GM21447 (cell line): ENCODE results near the gene NEURL2.
"Not testable (repeated sequence)": the region's sequence is repeated elsewhere in the genome, so short reads cannot be mapped to it uniquely, and the experiment has no call there.

Experiments
- ATAC-seq: cut with Tn5 transposase; IDR thresholded peaks from one replicate; pipeline ENCODE4 v1.9.1; 2021; ENCODE audit not compliant: unreplicated experiment

NEURL2 gene, protein sequence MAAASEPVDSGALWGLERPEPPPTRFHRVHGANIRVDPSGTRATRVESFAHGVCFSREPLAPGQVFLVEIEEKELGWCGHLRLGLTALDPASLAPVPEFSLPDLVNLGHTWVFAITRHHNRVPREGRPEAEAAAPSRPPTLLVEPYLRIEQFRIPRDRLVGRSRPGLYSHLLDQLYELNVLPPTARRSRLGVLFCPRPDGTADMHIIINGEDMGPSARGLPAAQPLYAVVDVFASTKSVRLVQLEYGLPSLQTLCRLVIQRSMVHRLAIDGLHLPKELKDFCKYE

DNA sequence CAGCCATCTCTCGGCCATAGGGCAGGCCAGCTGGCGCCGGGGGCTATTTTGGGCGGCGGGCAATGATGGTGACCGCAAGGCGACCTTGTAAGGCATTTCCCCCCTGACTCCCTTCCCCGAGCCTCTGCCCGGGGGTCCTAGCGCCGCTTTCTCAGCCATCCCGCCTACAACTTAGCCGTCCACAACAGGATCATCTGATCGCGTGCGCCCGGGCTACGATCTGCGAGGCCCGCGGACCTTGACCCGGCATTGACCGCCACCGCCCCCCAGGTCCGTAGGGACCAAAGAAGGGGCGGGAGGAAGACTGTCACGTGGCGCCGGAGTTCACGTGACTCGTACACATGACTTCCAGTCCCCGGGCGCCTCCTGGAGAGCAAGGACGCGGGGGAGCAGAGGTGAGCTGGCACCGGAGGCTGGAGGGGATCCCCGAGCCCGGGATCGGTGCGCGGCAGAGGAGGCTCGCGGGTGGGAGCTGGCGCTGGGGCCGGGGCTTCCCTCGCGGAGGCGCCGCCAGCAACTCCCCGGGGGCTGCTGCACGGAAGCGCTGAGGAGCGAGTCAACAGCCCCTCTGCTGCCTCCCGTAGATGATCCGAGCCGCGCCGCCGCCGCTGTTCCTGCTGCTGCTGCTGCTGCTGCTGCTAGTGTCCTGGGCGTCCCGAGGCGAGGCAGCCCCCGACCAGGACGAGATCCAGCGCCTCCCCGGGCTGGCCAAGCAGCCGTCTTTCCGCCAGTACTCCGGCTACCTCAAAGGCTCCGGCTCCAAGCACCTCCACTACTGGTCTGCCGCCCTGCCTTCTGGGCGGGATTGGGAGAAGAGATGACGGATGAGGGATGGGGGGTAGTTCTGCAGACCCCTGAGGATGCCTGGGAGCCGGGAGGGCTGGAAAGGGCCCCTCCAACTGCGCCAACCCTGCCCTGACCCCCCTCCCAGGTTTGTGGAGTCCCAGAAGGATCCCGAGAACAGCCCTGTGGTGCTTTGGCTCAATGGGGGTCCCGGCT lies at the start of gene NEURL2, which contains the start of gene CTSA:
Gene NEURL2, minus strand, starts transcription at position 224 of the 999 bp plus-strand sequence. Its CDS starts 217 bp downstream, at position 7.
Gene CTSA, plus strand, starts transcription at position 351 of the 999 bp plus-strand sequence. Its CDS starts 234 bp downstream, at position 585.
- peak; percentile 64 for ATAC-seq

DNA sequence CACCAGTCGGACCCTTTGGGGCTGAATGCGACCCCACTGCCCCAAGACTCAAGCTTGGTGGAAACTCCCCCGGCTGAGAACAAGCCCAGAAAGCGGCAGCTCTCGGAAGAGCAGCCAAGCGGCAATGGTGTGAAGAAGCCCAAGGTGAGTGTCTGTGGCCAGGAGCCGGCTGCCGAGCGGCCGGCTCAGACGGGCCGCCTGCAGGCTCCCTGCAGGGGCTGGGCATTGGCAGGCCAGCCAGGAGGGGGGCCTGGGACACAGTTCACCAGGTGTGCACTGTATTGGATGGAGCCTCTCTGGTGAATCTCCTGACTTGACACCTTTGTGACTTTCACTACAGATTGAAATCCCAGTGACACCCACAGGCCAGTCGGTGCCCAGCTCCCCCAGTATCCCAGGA lies 49.5 kb upstream of the NEURL2 start:
- no peak for ATAC-seq

DNA sequence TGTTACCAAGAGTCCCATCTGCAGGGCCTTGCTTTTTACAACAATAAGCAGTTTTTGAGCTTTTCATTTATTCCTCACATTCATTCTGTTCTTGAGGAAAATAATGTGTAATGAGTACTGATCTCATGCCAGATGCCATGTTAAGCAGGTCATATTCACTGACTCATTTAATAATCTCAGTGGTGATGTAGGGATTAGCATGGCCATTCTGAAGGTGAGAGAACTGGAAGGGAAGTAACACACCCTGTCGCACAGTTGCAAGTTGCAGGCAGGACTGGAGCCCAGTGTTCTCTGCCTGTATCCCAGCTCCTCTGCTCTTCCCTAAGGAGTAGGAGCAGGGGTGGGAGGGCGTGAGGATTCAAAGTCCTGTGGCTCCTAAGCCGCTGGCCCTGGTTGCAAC lies 49.0 kb upstream of the NEURL2 start:
- no peak for ATAC-seq

DNA sequence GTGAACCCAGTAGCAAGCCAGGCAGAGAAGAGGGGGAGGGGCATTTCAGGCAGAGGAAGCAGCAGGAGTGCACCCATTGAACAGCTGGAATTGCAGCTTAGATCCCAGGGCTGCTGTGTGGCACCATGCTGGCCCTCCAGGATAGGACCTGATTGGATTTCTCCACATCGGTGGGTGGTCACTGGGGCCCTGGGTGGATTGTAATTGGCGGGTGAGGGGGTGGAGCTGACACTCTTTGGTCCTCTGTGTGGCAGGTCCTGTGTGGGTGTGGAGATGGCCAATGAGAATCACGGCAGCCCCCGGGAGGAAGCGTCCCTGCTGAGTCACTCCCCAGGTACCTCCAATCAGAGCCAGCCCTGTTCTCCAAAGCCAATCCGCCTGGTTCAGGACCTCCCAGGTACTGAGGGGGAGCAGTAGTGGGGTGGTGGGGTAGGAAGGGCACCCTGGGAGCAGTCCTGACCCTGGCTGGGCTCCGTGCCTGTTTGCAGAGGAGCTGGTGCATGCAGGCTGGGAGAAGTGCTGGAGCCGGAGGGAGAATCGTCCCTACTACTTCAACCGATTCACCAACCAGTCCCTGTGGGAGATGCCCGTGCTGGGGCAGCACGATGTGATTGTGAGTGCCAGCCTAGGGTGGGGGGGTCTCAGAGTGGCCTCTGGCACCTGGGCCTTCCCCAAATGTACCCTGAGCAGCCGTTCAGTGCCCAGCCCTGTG lies 47.9 kb upstream of the NEURL2 start:
- ATAC-seq, result no peak

DNA sequence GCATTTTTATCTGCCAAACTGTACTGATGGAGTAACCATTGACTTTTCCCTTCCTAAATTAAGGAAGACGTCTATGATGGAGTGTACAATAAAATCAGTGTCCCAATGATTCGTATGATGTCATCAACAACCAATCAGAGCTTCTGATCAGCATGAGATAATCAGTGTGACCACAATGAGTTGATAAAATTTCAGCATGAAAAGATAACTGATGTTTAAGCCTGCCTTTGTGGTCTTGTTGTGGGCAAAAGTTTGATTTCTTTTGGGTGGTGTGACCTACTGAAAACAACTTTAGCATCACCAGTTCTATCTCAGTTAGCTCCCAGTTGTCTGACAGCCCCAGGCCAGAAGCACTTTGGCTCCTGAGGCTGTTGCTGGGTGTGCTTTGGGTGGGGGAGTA lies 46.8 kb upstream of the NEURL2 start:
- ATAC-seq, result no peak

DNA sequence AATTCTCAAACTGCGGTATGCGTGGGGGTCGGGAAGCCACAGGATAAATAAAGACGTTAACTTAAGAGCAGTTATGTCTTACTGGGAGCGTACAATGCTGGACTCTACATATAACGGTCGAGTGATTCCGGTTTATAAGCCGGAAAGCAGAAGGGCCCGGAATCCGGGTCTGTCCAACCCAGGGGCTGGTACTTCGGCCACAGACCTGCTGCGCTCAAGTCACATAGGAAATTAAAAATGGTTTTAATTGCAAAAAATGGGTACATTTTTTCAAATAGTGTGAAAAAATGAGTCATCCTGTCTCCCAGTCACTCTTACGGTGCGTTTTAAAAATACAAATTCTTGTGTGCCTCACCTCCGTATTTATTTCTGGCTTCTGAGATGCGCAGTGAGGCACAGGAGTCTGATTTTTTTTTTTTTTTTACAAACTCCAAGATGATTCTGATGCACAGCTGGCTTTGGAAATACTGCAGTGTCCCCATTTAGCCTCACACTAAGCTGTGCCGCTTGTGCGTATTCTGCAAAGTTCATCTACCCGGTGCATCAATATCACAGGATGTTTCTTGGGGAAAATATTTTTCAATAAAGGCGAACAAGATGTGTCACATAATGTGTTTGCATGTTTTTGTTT lies 44.5 kb upstream of the NEURL2 start:
- ATAC-seq, result peak; percentile 7

DNA sequence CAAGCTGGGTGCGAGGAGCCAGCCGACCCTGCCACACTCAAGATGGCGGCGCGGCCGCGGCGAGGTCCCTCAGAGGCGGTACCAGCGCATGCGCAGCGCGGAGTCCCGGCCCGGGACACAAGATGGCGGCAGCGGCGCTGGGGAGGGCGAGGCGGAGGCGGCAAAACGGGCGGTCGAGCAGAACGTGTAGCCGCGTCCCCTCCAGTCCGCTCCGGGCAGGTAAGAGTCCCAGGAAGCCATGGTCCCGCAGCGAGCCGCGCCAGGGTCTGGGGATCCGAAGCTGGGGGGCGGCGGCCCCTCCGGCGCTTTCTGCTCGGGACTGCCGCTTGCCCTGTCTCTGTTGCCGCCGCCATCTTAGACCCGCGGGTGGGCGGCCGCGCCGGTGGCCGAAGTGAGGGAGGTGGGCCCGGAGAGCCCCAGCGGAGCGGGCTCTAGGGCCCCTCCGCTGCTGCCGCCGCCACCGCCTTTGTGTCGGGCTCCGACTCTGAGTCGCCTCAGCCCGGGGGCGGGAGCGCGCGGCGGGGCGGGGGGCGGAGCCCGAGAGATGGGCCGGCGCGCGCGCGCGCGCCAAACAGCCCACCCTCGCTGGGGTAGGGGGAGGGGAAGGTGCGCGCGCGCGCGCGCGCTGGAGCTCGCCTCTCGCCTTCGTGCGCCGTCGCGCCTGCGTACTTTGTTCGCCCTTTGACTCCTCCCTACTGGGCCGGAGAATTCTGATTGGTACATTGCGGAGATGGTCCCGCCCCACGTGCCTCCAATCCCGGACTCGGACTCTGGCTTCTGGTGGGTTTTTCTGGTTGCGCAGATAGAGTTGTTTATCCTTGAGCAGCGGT lies 43.8 kb upstream of the NEURL2 start, which contains the start of gene PCIF1:
Gene PCIF1, plus strand, starts transcription at position 98 of the 830 bp plus-strand sequence. CDS start 4,317 bp downstream, outside the sequence.
- ATAC-seq, result peak; percentile 63

DNA sequence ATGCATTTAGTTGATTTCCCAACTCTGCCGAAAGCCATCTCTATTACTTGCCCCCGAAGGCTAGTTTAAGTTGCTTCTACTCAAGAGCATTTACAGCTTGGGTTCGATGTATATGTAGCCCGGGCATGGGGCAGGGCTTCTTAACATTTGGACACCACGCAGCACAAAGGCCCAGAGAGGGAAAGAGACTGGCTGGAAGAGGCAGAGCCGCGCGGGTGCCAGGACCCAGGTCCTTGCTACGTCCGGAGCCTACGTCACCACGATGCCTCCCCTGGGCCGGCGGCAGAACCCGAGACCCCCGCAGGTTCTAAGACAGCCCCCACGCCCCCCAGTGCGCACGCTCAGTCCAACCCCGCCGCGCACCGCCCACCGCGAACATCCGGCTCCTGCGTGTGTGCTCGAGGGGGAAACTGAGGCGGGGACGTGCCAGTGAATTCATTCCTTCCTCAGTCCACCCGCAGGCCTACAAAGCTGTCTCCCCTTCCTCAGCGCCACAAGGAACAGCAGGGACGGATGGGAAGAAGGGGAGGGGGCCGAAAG lies 43.1 kb upstream of the NEURL2 start:
- ATAC-seq, result peak; percentile 24

DNA sequence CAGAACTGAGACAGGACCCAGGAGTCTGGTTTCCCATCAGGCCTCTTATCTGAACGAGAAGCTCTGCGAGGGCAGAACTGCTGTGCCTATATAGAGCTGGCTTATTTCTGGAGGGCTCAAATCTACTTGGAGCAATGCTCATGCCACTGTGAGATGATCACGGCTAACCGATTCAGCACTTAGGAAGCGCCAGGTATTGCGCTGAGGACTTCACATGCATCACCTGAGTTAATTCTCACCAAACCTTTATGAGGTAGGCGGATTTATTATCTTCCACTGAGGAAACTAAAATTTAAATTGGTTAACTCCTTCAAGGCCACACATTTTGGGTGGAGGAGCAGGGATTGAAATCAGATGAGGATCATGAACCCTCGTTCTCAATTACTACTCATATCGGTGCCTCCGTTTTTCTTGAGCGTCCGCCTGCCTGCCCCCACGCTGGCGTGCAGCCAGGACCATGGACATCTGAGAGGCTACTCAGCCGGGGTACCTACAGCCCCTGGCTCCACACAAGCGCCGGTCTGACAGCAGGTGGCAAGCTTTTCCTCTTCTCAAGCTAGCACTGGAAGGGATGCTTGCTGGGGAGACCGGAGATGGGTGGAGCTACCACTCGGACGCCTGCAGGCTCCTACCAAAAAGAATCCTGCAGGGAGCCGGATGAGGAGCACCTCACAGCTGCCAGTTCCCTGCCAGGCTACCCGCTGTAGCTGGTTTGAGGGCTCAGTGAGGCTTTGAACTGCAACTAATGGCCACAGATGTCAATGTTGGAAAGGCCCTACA lies 42.4 kb upstream of the NEURL2 start:
- ATAC-seq, result peak; percentile 49

DNA sequence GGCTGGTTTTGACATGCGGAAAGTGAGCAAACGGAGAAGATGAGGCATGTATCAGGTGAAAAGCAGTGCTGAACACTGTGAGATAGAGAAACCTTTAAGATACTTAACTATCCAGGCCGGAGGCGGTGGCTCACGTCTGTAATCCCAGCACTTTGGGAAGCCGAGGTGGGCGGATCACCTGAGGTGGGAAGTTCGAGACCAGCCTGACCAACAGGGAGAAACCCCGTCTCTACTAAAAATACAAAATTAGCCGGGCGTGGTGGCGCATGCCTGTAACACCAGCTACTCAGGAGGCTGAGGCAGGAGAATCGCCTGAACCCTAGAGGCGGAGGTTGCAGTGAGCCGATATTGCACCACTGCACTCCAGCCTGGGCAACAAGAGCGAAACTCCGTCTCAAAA lies 40.7 kb upstream of the NEURL2 start:
- ATAC-seq, result not testable (repeated sequence)

DNA sequence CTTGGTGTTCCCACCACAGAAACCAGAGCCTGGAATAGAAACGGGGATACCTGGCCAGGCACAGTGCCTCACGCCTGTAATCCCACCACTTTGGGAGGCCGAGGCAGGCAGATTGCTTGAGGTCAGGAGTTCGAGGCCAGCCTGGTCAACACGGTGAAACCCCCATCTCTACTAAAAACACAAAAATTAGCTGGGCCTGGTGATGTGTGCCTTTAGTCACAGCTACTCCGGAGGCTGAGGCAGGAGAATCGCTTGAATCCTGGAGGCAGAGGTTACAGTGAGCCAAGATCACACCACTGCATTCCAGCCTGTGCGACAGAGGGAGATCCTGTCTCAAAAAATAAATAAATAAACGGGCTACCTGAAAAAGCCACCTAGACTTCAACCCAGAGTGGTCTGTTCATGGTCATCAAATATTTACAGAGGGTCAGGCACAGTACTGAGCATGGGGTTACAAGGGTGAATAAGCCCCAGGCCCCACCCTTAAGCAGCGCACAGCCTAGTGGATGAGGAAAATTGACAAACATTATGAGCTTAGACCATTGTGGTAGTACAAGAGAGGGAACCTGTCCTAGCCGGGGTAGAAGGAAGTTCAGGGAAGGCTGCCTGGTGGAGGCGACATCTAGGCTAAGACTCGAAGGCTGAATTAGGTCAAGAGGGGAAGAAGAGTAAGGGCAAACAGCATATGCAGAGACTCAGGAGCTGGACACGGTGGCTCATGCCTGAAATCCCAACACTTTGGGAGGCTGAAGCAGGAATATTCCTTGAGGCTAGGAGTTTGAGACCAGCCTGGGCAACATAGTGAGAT lies 36.3 kb upstream of the NEURL2 start:
- no peak for ATAC-seq

DNA sequence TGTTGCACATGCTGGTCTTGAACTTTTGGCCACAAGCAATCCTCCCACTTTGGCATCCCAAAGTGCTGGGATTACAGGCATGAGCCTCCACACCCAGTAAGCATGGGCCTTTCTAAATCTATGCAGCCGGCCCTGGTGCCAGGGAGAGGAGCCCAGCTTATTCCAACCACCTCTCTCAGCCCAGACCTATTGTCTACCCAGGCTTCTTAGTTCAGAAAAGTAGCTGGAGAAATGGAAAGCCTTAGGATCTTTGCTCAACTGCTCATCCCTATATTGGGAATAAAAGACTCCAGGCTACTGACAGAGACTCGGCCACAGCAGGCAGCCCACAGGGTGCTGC lies 35.7 kb upstream of the NEURL2 start:
- ATAC-seq, result no peak

DNA sequence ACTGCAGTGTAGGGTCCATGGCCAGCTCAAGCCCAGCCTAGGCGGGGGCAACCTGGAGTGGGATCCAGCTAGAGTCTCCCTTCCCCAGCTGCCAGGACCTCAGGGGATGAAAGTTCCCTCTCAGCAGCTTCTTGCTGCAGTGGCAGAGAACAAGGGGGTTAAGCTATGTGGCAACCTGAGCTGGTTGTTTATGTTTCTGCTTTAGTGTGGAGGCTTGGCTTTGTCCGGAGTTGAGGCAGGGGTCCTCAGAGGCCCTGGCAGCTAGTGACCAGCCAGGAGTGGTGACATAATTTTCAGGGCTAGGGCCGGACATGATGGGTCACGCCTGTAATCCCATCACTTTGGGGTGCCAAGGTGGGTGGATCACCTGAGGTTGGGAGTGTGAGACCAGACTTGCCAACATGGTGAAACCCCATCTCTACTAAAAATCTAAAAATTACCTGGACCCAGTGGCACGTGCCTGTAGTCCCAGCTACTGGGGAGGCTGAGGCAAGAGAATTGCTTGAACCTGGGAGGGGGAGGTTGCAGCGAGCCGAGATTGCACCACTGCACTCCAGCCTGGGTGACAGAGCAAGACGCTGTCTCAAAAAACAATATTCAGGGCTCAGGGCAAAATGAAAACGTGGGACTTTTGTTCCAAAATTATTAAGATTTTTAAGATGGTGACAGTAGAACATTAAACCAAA lies 35.0 kb upstream of the NEURL2 start:
- ATAC-seq, result no peak

DNA sequence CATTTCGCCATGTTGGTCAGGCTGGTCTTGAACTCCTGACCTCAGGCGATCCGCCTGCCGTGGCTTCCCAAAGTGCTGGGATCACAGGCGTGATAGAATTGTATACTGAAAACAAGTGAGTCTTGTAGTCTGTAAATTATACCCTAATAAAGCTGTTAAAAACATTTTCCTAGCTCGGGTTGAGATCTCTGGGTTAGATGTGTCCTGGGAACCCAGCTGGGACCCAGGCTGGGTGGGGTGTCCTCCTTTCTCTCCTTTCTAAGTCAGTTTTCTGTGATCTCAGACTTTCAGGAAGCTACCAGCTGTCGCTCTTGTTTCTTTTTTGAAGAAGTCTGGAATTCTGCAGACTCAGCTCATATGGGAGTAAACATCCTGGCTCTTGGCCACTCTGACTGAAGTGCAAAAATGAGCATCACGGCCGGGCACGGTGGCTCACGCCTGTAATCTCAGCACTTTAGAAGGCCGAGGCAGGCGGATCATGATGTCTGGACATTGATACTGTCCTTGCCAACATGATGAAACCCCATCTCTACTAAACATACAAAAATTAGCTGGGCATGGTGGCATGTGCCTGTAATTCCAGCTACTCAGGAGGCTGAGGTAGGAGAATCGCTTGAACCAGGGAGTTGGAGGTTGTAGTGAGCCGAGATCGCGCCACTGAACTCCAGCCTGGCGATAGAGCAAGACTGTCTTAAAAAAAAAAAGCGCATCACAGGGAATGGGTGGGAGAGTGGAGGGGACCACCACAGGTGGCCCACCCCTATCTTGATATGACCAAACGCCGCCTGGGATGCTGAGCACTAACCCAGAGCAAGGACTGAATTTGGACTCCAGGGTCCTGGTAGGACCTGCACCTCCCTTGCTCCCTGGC lies 33.6 kb upstream of the NEURL2 start:
- no peak for ATAC-seq

DNA sequence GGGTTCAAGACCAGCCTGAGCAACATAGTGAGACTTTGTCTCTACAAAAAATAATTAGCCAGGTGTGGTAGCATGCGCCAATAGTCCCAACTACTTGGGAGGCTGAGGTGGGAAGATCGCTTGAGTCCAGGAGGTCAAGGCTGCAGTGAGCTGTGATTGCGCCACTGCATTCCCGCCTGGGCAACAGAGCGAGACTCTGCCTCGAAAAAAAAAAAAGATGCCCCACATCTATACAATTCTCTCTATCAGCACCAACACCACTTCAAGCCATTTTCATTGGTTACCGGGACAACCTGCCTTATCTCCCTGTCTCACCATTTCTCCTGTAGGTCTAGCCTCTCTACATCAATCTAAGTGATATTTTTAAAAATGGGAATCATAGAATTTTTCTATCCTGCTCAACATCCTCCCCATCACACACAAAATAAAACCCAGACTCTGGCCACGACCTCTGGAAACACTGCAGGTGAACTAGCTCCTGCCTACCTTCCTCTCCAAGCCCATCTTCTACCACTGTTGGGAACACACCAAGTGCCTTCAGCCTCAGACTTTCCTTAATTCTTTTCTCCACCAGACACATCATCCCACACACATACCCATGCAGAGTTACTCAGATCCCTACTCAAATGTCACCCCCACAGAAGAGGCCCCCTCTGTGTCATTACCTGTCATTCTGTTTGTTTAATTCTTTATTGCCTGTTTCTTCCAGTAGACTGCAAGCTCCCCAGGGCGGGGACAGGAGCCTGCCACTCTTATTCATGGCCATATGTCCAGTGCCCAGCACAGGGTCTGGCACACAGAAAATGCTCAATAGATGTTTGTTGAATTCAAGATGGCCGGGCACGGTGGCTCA lies 30.6 kb upstream of the NEURL2 start:
- ATAC-seq, result no peak
